ENCODE measurements around the gene CELF1. TPM values are rescaled to one million over a fixed set of nuclear protein-coding genes. Genes with fewer than 3 reads are reported as not detected.

Gene CELF1
- total RNA-seq, 1 donor from 2014 or later: 173 TPM

- TF ChIP-seq, protein P1, sequence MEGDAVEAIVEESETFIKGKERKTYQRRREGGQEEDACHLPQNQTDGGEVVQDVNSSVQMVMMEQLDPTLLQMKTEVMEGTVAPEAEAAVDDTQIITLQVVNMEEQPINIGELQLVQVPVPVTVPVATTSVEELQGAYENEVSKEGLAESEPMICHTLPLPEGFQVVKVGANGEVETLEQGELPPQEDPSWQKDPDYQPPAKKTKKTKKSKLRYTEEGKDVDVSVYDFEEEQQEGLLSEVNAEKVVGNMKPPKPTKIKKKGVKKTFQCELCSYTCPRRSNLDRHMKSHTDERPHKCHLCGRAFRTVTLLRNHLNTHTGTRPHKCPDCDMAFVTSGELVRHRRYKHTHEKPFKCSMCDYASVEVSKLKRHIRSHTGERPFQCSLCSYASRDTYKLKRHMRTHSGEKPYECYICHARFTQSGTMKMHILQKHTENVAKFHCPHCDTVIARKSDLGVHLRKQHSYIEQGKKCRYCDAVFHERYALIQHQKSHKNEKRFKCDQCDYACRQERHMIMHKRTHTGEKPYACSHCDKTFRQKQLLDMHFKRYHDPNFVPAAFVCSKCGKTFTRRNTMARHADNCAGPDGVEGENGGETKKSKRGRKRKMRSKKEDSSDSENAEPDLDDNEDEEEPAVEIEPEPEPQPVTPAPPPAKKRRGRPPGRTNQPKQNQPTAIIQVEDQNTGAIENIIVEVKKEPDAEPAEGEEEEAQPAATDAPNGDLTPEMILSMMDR (IDR thresholded peaks at IDR 0.05): no peak
- TF ChIP-seq EZH2phosphoT487 (IDR thresholded peaks at IDR 0.05) (no peak), EZH2 (IDR thresholded peaks at IDR 0.05) (no peak)
- H3K9me3 ChIP-seq (ENCODE audit: low read depth): no peaks in the 10 kb centered on the region
- H2AFZ ChIP-seq (replicated peaks): no peak overlapping the region
- Mint-ChIP-seq H3K4me1 (peaks cover 22% of the 10 kb centered on the region), H3K9me3 (no peaks in the 10 kb centered on the region), H3K4me3 (no peak overlapping the region), H3K27ac (peak overlapping the region; percentile 78), H3K36me3 (peaks cover 17% of the 10 kb centered on the region), H3K27me3 (ENCODE audit: insufficient read depth, low read depth) (no peaks in the 10 kb centered on the region)
- DNase-seq (ENCODE audit: low spot score): peak; percentile 31
- H3K4me2 ChIP-seq: peak overlapping the region; percentile 25
- no peak overlapping the region for H3K9ac ChIP-seq
- H3K27me3 ChIP-seq: no peaks in the 10 kb centered on the region
- H3K36me3 ChIP-seq: no peaks in the 10 kb centered on the region
- peaks cover 2% of the 10 kb centered on the region for H3K4me1 ChIP-seq
- peaks cover 100% of the 10 kb centered on the region for H3K79me2 ChIP-seq (ENCODE audit: low read depth)
- no peak overlapping the region for H3K4me3 ChIP-seq
- H3K27ac ChIP-seq: peak overlapping the region; percentile 55
- peaks cover 98% of the 10 kb centered on the region for H4K20me1 ChIP-seq (ENCODE audit: low read depth)
- peaks cover 14% of the 10 kb centered on the region for H3F3A ChIP-seq (ENCODE audit: low read depth)
These were observed 14.0 kb downstream of the CELF1 start for GRCh38 chr11:47538741-47539565.

- Histone ChIP-seq H3K4me3 (no peak overlapping the region), H3F3A (ENCODE audit: low read depth) (peaks cover 14% of the 10 kb centered on the region), H3K36me3 (no peaks in the 10 kb centered on the region), H3K27me3 (no peaks in the 10 kb centered on the region), H4K20me1 (ENCODE audit: low read depth) (peaks cover 98% of the 10 kb centered on the region), H3K27ac (no peak overlapping the region), H3K79me2 (ENCODE audit: low read depth) (peaks cover 100% of the 10 kb centered on the region), H2AFZ (replicated peaks) (no peak overlapping the region), H3K9ac (no peak overlapping the region), H3K9me3 (ENCODE audit: low read depth) (no peaks in the 10 kb centered on the region), H3K4me1 (peaks cover 9% of the 10 kb centered on the region), H3K4me2 (no peak overlapping the region)
- Mint-ChIP-seq H3K4me1 (peaks cover 35% of the 10 kb centered on the region), H3K27ac (no peak overlapping the region), H3K4me3 (no peak overlapping the region), H3K36me3 (peaks cover 15% of the 10 kb centered on the region), H3K27me3 (ENCODE audit: insufficient read depth, low read depth) (no peaks in the 10 kb centered on the region), H3K9me3 (no peaks in the 10 kb centered on the region)
- TF ChIP-seq, protein P1 (IDR thresholded peaks at IDR 0.05): no peak
- TF ChIP-seq EZH2 (IDR thresholded peaks at IDR 0.05) (no peak), EZH2phosphoT487 (IDR thresholded peaks at IDR 0.05) (no peak)
- no peak for DNase-seq (ENCODE audit: low spot score)
These were observed 16.0 kb downstream of the CELF1 start for GRCh38 chr11:47536915-47537314.

DNA sequence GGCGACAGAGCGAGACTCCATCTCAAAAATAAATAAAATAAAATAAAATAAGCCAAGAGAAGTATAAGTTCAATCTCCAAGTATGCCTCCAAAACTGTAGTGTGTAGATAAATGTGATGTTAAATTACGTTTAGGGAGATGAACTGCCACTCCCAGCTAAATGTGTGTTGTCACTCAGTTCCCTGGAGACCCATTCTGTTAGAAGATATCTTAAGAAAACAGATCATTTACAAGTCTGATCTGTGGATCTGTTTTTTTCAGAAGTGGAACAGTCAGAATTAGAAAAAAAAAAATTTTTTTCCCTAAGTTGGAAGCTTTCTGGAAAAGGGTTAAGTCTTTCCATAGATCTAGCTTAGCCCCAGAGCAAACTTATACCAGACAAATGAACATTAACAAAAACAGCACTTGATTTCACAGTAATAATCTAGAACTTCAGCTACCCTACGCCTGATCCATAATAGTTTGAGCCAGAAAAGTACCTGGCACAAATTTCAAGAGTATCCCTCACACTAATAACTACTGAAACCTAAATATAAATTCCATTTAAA is 18.2 kb downstream of the CELF1 start:
- no peak for DNase-seq (ENCODE audit: low spot score)
- H3K4me3 Mint-ChIP-seq: no peak overlapping the region

More for the DNA sequence above, 18.2 kb downstream of the CELF1 start:
- Histone ChIP-seq H3K4me1 (peaks cover 9% of the 10 kb centered on the region), H3K9ac (no peak overlapping the region), H3K27me3 (no peaks in the 10 kb centered on the region), H3K4me3 (no peak overlapping the region), H3K9me3 (ENCODE audit: low read depth) (no peaks in the 10 kb centered on the region), H3F3A (ENCODE audit: low read depth) (peaks cover 8% of the 10 kb centered on the region), H3K4me2 (no peak overlapping the region), H3K36me3 (no peaks in the 10 kb centered on the region), H3K79me2 (ENCODE audit: low read depth) (peaks cover 100% of the 10 kb centered on the region), H2AFZ (replicated peaks) (no peak overlapping the region), H4K20me1 (ENCODE audit: low read depth) (peaks cover 99% of the 10 kb centered on the region), H3K27ac (no peak overlapping the region)
- TF ChIP-seq EZH2phosphoT487 (IDR thresholded peaks at IDR 0.05): no peak
- TF ChIP-seq, protein P1 (IDR thresholded peaks at IDR 0.05): no peak
- no peak for TF ChIP-seq EZH2 (IDR thresholded peaks at IDR 0.05)
- Mint-ChIP-seq H3K4me1 (peaks cover 32% of the 10 kb centered on the region), H3K36me3 (peaks cover 9% of the 10 kb centered on the region), H3K27me3 (ENCODE audit: insufficient read depth, low read depth) (no peaks in the 10 kb centered on the region), H3K27ac (no peak overlapping the region), H3K9me3 (no peaks in the 10 kb centered on the region)

All from neural progenitor cell (in vitro differentiated cells).